Liver (tissue), 9 donors: ENCODE results near the gene SETD7. TPM values are rescaled to one million over a fixed set of nuclear protein-coding genes. Genes with fewer than 3 reads are reported as not detected.

Experiments
- DNase-seq: peaks from one replicate; pipeline ENCODE4 v3.0.0-alpha.2; 2017; ENCODE audit warnings: low spot score
- H3K27ac ChIP-seq, 2 donors: one replicate each; pipeline ENCODE4 v1.7.0; 2013; ENCODE audit warnings: inconsistent platforms in 2 of 2, low read length in 2 of 2, control low read depth in 1 of 2, low read depth in 1 of 2, mild to moderate bottlenecking in 1 of 2
- H3K27me3 ChIP-seq, 4 donors: one replicate each; pipeline versions ENCODE4 v1.6.1 to v1.7.0; 2013; ENCODE audit warnings: low read length in 3 of 4, inconsistent platforms in 1 of 4, mild to moderate bottlenecking in 1 of 4, moderate library complexity in 1 of 4; ENCODE audit not compliant: control insufficient read depth in 4 of 4, insufficient read depth in 4 of 4
- H3K36me3 ChIP-seq, 4 donors: one replicate each; pipeline versions ENCODE4 v1.6.1 to v1.7.0; 2013; ENCODE audit warnings: low read length in 3 of 4, mild to moderate bottlenecking in 3 of 4, low read depth in 1 of 4, moderate library complexity in 1 of 4; ENCODE audit not compliant: control insufficient read depth in 4 of 4, insufficient read depth in 3 of 4
- H3K4me1 ChIP-seq, 4 donors: one replicate each; pipeline versions ENCODE4 v1.6.1 to v1.7.0; 2013; ENCODE audit warnings: low read length in 3 of 4, mild to moderate bottlenecking in 3 of 4, moderate library complexity in 1 of 4; ENCODE audit not compliant: control insufficient read depth in 4 of 4, insufficient read depth in 4 of 4
- H3K4me3 ChIP-seq, 3 donors: one replicate each; pipeline versions ENCODE4 v1.6.1 to v1.7.0; 2013; ENCODE audit warnings: low read length in 3 of 3, control low read depth in 1 of 3, low read depth in 1 of 3, mild to moderate bottlenecking in 1 of 3
- H3K9ac ChIP-seq, 2 donors: one replicate each; pipeline ENCODE4 v1.7.0; 2013; ENCODE audit warnings: low read length in 2 of 2, mild to moderate bottlenecking in 2 of 2, moderate library complexity in 2 of 2, control low read depth in 1 of 2, low read depth in 1 of 2
- H3K9me3 ChIP-seq, 4 donors: one replicate each; pipeline versions ENCODE4 v1.6.1 to v1.7.0; 2013; ENCODE audit warnings: low read length in 3 of 4; ENCODE audit not compliant: control insufficient read depth in 4 of 4
- EGR1 ChIP-seq, 2 donors: IDR thresholded peaks; 2 replicates each; pipeline ENCODE4 v1.6.1; 2016 to 2018; ENCODE audit warnings: antibody characterized with exemption in 2 of 2, low read depth in 2 of 2
- FOXA1 ChIP-seq: IDR thresholded peaks from 2 replicates; pipeline ENCODE4 v1.6.1; 2016; ENCODE audit warnings: antibody characterized with exemption
- FOXA2 ChIP-seq: IDR thresholded peaks from 2 replicates; pipeline ENCODE4 v1.6.1; 2016; ENCODE audit warnings: antibody characterized with exemption
- GABPA ChIP-seq, 2 donors: IDR thresholded peaks in 1 of 2; conservative IDR thresholded peaks in 1 of 2; 2 replicates each; pipeline ENCODE4 v1.6.1; 2016; ENCODE audit warnings: antibody characterized with exemption in 2 of 2, mild to moderate bottlenecking in 1 of 2, moderate library complexity in 1 of 2
- HNF4A ChIP-seq, 2 donors: conservative IDR thresholded peaks; 2 replicates each; pipeline ENCODE4 v1.6.1; 2016; ENCODE audit warnings: antibody characterized with exemption in 2 of 2, mild to moderate bottlenecking in 2 of 2
- HNF4G ChIP-seq: IDR thresholded peaks from 2 replicates; pipeline ENCODE4 v1.6.1; 2016; ENCODE audit warnings: antibody characterized with exemption
- JUND ChIP-seq, 2 donors: IDR thresholded peaks; 2 replicates each; pipeline ENCODE4 v1.6.1; 2016; ENCODE audit warnings: antibody characterized with exemption in 2 of 2
- NR2F2 ChIP-seq: IDR thresholded peaks from 2 replicates; pipeline ENCODE4 v1.6.1; 2016; ENCODE audit warnings: antibody characterized with exemption
- RAD21 ChIP-seq, 2 donors: IDR thresholded peaks; 2 replicates each; pipeline ENCODE4 v1.6.1; 2016; ENCODE audit warnings: antibody characterized with exemption in 2 of 2, mild to moderate bottlenecking in 2 of 2
- RXRA ChIP-seq, 2 donors: IDR thresholded peaks; 2 replicates each; pipeline ENCODE4 v1.6.1; 2017 to 2018; ENCODE audit warnings: antibody characterized with exemption in 2 of 2, mild to moderate bottlenecking in 1 of 2
- SP1 ChIP-seq: IDR thresholded peaks from 2 replicates; pipeline ENCODE4 v1.6.1; 2018; ENCODE audit warnings: antibody characterized with exemption, mild to moderate bottlenecking
- TAF1 ChIP-seq: conservative IDR thresholded peaks from 2 replicates; pipeline ENCODE4 v1.6.1; 2016; ENCODE audit warnings: antibody characterized with exemption, mild to moderate bottlenecking
- YY1 ChIP-seq: IDR thresholded peaks from 2 replicates; pipeline ENCODE4 v1.6.1; 2016; ENCODE audit warnings: antibody characterized with exemption, mild to moderate bottlenecking
- WGBS: extraction: QIAGEN DNeasy Blood & Tissue Kit; methylation state at CpG from one replicate; pipeline ENCODE4 v1.1.7; 2013; 5-methylcytosine and 5-hydroxymethylcytosine counted together
- polyA plus RNA-seq, 2 donors: library from polyadenylated mRNA; stranded (reverse) in 1 of 2; unstranded in 1 of 2; fragments of 200-250 nt in 1 of 2; fragments of >200 nt in 1 of 2; fragmentation: Nextera tagmentation in 1 of 2; extraction: Ambion mirVana in 1 of 2; gene quantifications; one replicate each; pipeline versions ENCODE4 v1.2.1 to v1.2.3, GENCODE V29; 2013 to 2015
- total RNA-seq, 2 donors: library from RNA; depleted of rRNA; stranded (reverse); fragments of >200 nt; gene quantifications; one replicate each; pipeline ENCODE4 v1.2.3, GENCODE V29; 2014
- TF ChIP-seq, protein P1 (sequence below): fragments of 150-350 bp; IDR thresholded peaks from 2 replicates; pipeline ENCODE4 v1.5.1; 2017; ENCODE audit warnings: improper control_type of control experiment, low read depth, low read length; ENCODE audit not compliant: missing input control
- TF ChIP-seq, protein P2 (sequence below): IDR thresholded peaks from 2 replicates; pipeline ENCODE4 v1.6.1; 2016; ENCODE audit warnings: antibody characterized with exemption
- TF ChIP-seq, protein P3 (sequence below): IDR thresholded peaks from 2 replicates; pipeline ENCODE4 v1.6.1; 2016; ENCODE audit warnings: antibody characterized with exemption, mild to moderate bottlenecking
- TF ChIP-seq, protein P4 (sequence below): IDR thresholded peaks from 2 replicates; pipeline ENCODE4 v1.6.1; 2016; ENCODE audit warnings: antibody characterized with exemption
- TF ChIP-seq, protein P5 (sequence below): IDR thresholded peaks from 2 replicates; pipeline ENCODE4 v1.6.1; 2016; ENCODE audit warnings: antibody characterized with exemption
- donor health status: healthy.
- donor health status: healthy.
- donor health status: healthy.
- donor health status: healthy.
- donor health status: healthy.

The SETD7 gene
- total and polyA plus RNA-seq, 4 donors: 12.9 to 81.7 (median 18.0) TPM

DNA sequence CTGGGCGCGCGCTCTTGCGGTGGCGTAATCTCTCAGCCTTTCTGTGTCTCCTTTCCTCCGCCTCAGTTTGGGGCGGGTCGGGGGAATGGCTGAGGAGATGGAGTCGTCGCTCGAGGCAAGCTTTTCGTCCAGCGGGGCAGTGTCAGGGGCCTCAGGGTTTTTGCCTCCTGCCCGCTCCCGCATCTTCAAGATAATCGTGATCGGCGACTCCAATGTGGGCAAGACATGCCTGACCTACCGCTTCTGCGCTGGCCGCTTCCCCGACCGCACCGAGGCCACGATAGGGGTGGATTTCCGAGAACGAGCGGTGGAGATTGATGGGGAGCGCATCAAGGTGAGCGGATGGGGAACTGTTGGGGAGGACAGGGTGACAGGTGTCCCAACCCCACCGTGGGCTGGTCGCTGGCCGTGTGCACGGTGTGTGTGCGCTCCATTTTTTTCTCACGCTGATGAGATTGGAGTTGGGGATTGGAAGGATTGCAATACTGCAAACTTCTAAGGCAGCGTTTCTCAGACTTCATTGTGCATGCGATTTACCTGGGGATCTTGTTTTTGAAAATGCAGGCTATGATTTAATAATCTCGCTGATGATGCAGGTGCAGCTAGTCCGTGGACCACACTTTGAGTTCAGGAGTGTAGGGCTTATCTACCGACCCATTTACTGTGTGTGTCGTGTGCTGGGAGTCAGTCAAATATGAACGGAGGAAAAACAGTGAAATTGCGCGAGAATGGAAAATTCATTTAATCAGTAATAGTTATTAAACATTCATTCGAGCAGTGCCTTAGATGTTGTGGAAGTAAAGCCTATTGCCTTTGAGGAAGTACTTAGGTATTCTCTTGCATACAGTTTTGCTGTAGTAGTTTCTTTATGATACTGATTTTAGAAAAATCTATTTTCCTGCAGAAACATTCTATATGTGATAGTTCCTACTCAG lies 101.6 kb downstream of the SETD7 start, which contains the start of gene RAB33B:
Gene RAB33B, plus strand, starts transcription at position 11 of the 935 bp plus-strand sequence. Its CDS starts 75 bp downstream, at position 86.
- H3K9me3 ChIP-seq: no peaks in the 10 kb centered on the region
- H3K27me3 ChIP-seq: no peaks in the 10 kb centered on the region
- H3K9ac ChIP-seq: peak within 1 kb of the TSS; percentile 91 to 94
- H3K36me3 ChIP-seq: peaks cover 0 to 1% (median 0%) of the 10 kb centered on the region in 4 donors
- peak within 1 kb of the TSS; percentile 90 to 99 (median 92) for H3K4me3 ChIP-seq
- H3K27ac ChIP-seq: peak within 1 kb of the TSS; percentile 97
- peaks cover 2 to 42% (median 25%) of the 10 kb centered on the region in 4 donors for H3K4me1 ChIP-seq
- WGBS: under 1% methylated on average over 46 of the region's 46 CpGs
- no peak for DNase-seq
- TF ChIP-seq TAF1: peak; percentile 4
- TF ChIP-seq YY1: peak; percentile 82
- TF ChIP-seq HNF4A (conservative IDR thresholded peaks at IDR 0.05): no peak

DNA sequence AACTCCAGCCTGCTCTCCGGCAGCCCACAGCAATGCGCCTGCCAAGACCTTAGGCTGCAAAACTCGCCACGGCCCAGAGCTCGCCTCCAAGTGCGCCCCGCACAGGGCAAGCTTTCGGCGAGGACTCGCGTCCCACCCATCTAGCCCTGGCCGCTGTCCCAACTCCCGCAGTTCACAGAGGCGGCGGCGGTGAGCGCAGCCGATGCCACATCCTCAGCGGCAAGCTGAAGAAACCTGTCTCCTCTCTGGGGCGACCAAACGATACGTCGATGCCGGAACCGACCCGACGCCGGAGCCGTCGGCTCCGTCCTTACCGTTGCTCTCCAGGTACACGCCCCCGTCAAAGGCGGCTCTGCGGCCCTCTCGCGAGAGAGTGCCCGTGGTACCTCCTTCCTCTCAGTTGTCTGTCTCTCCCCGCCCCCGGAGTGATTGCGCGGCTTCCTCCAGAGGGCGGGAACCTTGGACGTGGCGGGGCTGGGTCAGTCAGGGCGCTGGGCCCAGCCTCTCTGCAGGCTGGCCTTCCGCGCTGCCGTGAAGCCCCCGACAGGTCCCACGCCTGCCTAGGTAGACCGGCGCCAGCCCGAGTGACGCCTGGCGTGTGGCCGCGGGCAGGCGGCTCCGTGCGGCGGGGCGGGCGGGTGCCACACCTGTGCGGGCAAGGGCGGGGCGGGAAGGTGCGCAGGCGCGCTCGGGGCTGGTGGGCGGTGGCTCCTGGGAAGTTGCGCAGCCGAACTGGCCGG lies 102.5 kb downstream of the SETD7 start:
- TF ChIP-seq HNF4A (conservative IDR thresholded peaks at IDR 0.05) (peak; percentile 43 to 67), YY1 (peak; percentile 53), GABPA (IDR thresholded peaks at IDR 0.05 in 1 of 2, conservative IDR thresholded peaks at IDR 0.05 in 1 of 2) (peak in 1 of 2 donors; percentile 64), NR2F2 (no peak), HNF4G (no peak), EGR1 (IDR thresholded peaks at IDR 0.05; ENCODE audit: low read depth in 2 of 2) (peak; percentile 92 to 96), SP1 (peak; percentile 69), FOXA1 (no peak), RXRA (IDR thresholded peaks at IDR 0.05) (peak in 1 of 2 donors; percentile 23), JUND (IDR thresholded peaks at IDR 0.05) (no peak), TAF1 (peak; percentile 55), RAD21 (IDR thresholded peaks at IDR 0.05) (no peak), FOXA2 (no peak)
- TF ChIP-seq, protein P1, sequence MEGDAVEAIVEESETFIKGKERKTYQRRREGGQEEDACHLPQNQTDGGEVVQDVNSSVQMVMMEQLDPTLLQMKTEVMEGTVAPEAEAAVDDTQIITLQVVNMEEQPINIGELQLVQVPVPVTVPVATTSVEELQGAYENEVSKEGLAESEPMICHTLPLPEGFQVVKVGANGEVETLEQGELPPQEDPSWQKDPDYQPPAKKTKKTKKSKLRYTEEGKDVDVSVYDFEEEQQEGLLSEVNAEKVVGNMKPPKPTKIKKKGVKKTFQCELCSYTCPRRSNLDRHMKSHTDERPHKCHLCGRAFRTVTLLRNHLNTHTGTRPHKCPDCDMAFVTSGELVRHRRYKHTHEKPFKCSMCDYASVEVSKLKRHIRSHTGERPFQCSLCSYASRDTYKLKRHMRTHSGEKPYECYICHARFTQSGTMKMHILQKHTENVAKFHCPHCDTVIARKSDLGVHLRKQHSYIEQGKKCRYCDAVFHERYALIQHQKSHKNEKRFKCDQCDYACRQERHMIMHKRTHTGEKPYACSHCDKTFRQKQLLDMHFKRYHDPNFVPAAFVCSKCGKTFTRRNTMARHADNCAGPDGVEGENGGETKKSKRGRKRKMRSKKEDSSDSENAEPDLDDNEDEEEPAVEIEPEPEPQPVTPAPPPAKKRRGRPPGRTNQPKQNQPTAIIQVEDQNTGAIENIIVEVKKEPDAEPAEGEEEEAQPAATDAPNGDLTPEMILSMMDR: no peak
- TF ChIP-seq, protein P2, sequence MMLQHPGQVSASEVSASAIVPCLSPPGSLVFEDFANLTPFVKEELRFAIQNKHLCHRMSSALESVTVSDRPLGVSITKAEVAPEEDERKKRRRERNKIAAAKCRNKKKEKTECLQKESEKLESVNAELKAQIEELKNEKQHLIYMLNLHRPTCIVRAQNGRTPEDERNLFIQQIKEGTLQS: no peak
- TF ChIP-seq, protein P3, sequence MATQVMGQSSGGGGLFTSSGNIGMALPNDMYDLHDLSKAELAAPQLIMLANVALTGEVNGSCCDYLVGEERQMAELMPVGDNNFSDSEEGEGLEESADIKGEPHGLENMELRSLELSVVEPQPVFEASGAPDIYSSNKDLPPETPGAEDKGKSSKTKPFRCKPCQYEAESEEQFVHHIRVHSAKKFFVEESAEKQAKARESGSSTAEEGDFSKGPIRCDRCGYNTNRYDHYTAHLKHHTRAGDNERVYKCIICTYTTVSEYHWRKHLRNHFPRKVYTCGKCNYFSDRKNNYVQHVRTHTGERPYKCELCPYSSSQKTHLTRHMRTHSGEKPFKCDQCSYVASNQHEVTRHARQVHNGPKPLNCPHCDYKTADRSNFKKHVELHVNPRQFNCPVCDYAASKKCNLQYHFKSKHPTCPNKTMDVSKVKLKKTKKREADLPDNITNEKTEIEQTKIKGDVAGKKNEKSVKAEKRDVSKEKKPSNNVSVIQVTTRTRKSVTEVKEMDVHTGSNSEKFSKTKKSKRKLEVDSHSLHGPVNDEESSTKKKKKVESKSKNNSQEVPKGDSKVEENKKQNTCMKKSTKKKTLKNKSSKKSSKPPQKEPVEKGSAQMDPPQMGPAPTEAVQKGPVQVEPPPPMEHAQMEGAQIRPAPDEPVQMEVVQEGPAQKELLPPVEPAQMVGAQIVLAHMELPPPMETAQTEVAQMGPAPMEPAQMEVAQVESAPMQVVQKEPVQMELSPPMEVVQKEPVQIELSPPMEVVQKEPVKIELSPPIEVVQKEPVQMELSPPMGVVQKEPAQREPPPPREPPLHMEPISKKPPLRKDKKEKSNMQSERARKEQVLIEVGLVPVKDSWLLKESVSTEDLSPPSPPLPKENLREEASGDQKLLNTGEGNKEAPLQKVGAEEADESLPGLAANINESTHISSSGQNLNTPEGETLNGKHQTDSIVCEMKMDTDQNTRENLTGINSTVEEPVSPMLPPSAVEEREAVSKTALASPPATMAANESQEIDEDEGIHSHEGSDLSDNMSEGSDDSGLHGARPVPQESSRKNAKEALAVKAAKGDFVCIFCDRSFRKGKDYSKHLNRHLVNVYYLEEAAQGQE: peak; percentile 71
- TF ChIP-seq, protein P4, sequence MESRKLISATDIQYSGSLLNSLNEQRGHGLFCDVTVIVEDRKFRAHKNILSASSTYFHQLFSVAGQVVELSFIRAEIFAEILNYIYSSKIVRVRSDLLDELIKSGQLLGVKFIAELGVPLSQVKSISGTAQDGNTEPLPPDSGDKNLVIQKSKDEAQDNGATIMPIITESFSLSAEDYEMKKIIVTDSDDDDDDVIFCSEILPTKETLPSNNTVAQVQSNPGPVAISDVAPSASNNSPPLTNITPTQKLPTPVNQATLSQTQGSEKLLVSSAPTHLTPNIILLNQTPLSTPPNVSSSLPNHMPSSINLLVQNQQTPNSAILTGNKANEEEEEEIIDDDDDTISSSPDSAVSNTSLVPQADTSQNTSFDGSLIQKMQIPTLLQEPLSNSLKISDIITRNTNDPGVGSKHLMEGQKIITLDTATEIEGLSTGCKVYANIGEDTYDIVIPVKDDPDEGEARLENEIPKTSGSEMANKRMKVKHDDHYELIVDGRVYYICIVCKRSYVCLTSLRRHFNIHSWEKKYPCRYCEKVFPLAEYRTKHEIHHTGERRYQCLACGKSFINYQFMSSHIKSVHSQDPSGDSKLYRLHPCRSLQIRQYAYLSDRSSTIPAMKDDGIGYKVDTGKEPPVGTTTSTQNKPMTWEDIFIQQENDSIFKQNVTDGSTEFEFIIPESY: peak; percentile 99
- TF ChIP-seq, protein P5, sequence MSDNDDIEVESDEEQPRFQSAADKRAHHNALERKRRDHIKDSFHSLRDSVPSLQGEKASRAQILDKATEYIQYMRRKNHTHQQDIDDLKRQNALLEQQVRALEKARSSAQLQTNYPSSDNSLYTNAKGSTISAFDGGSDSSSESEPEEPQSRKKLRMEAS: peak; percentile 38
- WGBS: under 1% methylated on average over 76 of the region's 76 CpGs
- Histone ChIP-seq H3K9me3 (no peaks in the 10 kb centered on the region), H3K27ac (peak overlapping the region; percentile 97), H3K27me3 (no peaks in the 10 kb centered on the region), H3K9ac (peak overlapping the region; percentile 81 to 82), H3K4me3 (peak overlapping the region; percentile 90 to 99 (median 92)), H3K36me3 (peaks cover 0 to 1% (median 0%) of the 10 kb centered on the region in 4 donors), H3K4me1 (peaks cover 2 to 37% (median 20%) of the 10 kb centered on the region in 4 donors)
- peak; percentile 93 for DNase-seq
